ENCODE measurements around the gene LNPK. TPM values are rescaled to one million over a fixed set of nuclear protein-coding genes. Genes with fewer than 3 reads are reported as not detected.

Gene LNPK
- total and polyA plus RNA-seq, 2 experiments from 2014 or later = 15.4 to 48.5 TPM

- TF ChIP-seq EZH2 (IDR thresholded peaks at IDR 0.05; ENCODE audit: borderline replicate concordance) (no peak), CTCF (IDR thresholded peaks at IDR 0.05; ENCODE audit: poor library complexity) (no peak), EZH2phosphoT487 (IDR thresholded peaks at IDR 0.05; ENCODE audit: low read depth, severe bottlenecking, unreplicated experiment) (no peak)
- no peak for DNase-seq (ENCODE audit: low spot score)
- no peak overlapping the region for H3K27ac ChIP-seq
- H3K4me3 ChIP-seq = no peak overlapping the region
- no peaks in the 10 kb centered on the region for H3K79me2 ChIP-seq
- no peaks in the 10 kb centered on the region for H4K20me1 ChIP-seq (ENCODE audit: insufficient read depth, poor library complexity, severe bottlenecking)
- H3K36me3 ChIP-seq (replicated peaks; ENCODE audit: insufficient read depth, low read depth) = no peaks in the 10 kb centered on the region
- 90% methylated on average over 3 of the region's 3 CpGs for WGBS (ENCODE audit: low lambda C conversion rate, missing lambda C conversion rate)
- no peaks in the 10 kb centered on the region for H3K9me3 ChIP-seq (ENCODE audit: low read depth)
- H3K27me3 ChIP-seq = no peaks in the 10 kb centered on the region
- H3K4me2 ChIP-seq = no peak overlapping the region
- H3K9me2 ChIP-seq (replicated peaks; ENCODE audit: insufficient read depth) = no peaks in the 10 kb centered on the region
- no peak overlapping the region for H2AFZ ChIP-seq
- H3K4me1 ChIP-seq (ENCODE audit: insufficient read depth) = peaks cover 3% of the 10 kb centered on the region
Measured at GRCh38 chr2:175879679-175880078, 122.4 kb downstream of the LNPK start.

GRCh38 chr2:175877845-175878544 lies 124.1 kb downstream of the LNPK start:
- Histone ChIP-seq H3K4me2 (no peak overlapping the region), H3K4me3 (no peak overlapping the region), H3K36me3 (replicated peaks; ENCODE audit: insufficient read depth, low read depth) (no peaks in the 10 kb centered on the region), H3K27ac (no peak overlapping the region), H3K4me1 (ENCODE audit: insufficient read depth) (no peaks in the 10 kb centered on the region), H3K9me3 (ENCODE audit: low read depth) (no peaks in the 10 kb centered on the region), H2AFZ (no peak overlapping the region), H3K9me2 (replicated peaks; ENCODE audit: insufficient read depth) (no peaks in the 10 kb centered on the region), H4K20me1 (ENCODE audit: insufficient read depth, poor library complexity, severe bottlenecking) (no peaks in the 10 kb centered on the region), H3K79me2 (no peaks in the 10 kb centered on the region), H3K27me3 (no peaks in the 10 kb centered on the region)
- TF ChIP-seq CTCF (IDR thresholded peaks at IDR 0.05; ENCODE audit: poor library complexity) (no peak), EZH2phosphoT487 (IDR thresholded peaks at IDR 0.05; ENCODE audit: low read depth, severe bottlenecking, unreplicated experiment) (no peak), EZH2 (IDR thresholded peaks at IDR 0.05; ENCODE audit: borderline replicate concordance) (no peak)
- 82% methylated on average over 3 of the region's 3 CpGs for WGBS (ENCODE audit: low lambda C conversion rate, missing lambda C conversion rate)
- no peak for DNase-seq (ENCODE audit: low spot score)

- H3K27ac ChIP-seq = no peak overlapping the region
- WGBS (ENCODE audit: low lambda C conversion rate, missing lambda C conversion rate) = 93% methylated on average over 3 of the region's 3 CpGs
- TF ChIP-seq CTCF (IDR thresholded peaks at IDR 0.05; ENCODE audit: poor library complexity) = no peak
- no peak for TF ChIP-seq EZH2 (IDR thresholded peaks at IDR 0.05; ENCODE audit: borderline replicate concordance)
- no peak for TF ChIP-seq EZH2phosphoT487 (IDR thresholded peaks at IDR 0.05; ENCODE audit: low read depth, severe bottlenecking, unreplicated experiment)
Measured at GRCh38 chr2:175874291-175874690, 127.8 kb downstream of the LNPK start.

More at GRCh38 chr2:175874291-175874690, 127.8 kb downstream of the LNPK start:
- Histone ChIP-seq H3K9me2 (replicated peaks; ENCODE audit: insufficient read depth) (no peaks in the 10 kb centered on the region), H3K4me2 (no peak overlapping the region), H3K27me3 (no peaks in the 10 kb centered on the region), H3K4me3 (no peak overlapping the region), H3K79me2 (no peaks in the 10 kb centered on the region), H3K4me1 (ENCODE audit: insufficient read depth) (peaks cover 9% of the 10 kb centered on the region), H2AFZ (no peak overlapping the region), H4K20me1 (ENCODE audit: insufficient read depth, poor library complexity, severe bottlenecking) (no peaks in the 10 kb centered on the region), H3K9me3 (ENCODE audit: low read depth) (no peaks in the 10 kb centered on the region), H3K36me3 (replicated peaks; ENCODE audit: insufficient read depth, low read depth) (no peaks in the 10 kb centered on the region)
- DNase-seq (ENCODE audit: low spot score) = no peak

Other genes starting within 250 kb of the LNPK start
- gene EVX2, start 81.7 kb upstream of the LNPK start, total RNA-seq = 3.5 and 3.7 TPM in 2 replicates
- 1.3 and 1.7 TPM in 2 replicates for gene EVX2, start 81.7 kb upstream of the LNPK start, polyA plus RNA-seq
- gene HOXD13, start 90.5 kb upstream of the LNPK start, total RNA-seq = 33.9 and 37.2 TPM in 2 replicates
- gene HOXD13, start 90.5 kb upstream of the LNPK start, polyA plus RNA-seq = 19.3 and 24.7 TPM in 2 replicates
- 17.9 and 29.0 TPM in 2 replicates for gene HOXD12, start 97.5 kb upstream of the LNPK start, total RNA-seq
- gene HOXD12, start 97.5 kb upstream of the LNPK start, polyA plus RNA-seq = 3.1 and 3.3 TPM in 2 replicates
- gene HOXD11, start 105.0 kb upstream of the LNPK start, total RNA-seq = 5.7 and 6.3 TPM in 2 replicates
- gene HOXD11, start 105.0 kb upstream of the LNPK start, polyA plus RNA-seq = 9.9 and 11.5 TPM in 2 replicates
- 8.5 and 11.7 TPM in 2 replicates for gene HOXD10, start 114.5 kb upstream of the LNPK start, total RNA-seq
- gene HOXD10, start 114.5 kb upstream of the LNPK start, polyA plus RNA-seq = 5.1 and 9.9 TPM in 2 replicates
- 2.4 and 2.9 TPM in 2 replicates for gene HOXD9, start 120.5 kb upstream of the LNPK start, total RNA-seq
- 3.0 and 4.7 TPM in 2 replicates for gene HOXD9, start 120.5 kb upstream of the LNPK start, polyA plus RNA-seq
- gene HOXD8, start 127.4 kb upstream of the LNPK start, total RNA-seq = 1.3 TPM in 2 replicates
- gene HOXD8, start 127.4 kb upstream of the LNPK start, polyA plus RNA-seq = 0.77 TPM in 1 of 2 replicates, not detected in the other
- gene HOXD4, start 149.3 kb upstream of the LNPK start, total RNA-seq = 0.40 and 0.70 TPM in 2 replicates
- gene HOXD4, start 149.3 kb upstream of the LNPK start, polyA plus RNA-seq = 0.13 TPM in 1 of 2 replicates, not detected in the other
- 0.13 and 0.20 TPM in 2 replicates for gene HOXD3, start 155.0 kb upstream of the LNPK start, total RNA-seq
- 0.41 TPM in 1 of 2 replicates, not detected in the other for gene HOXD3, start 155.0 kb upstream of the LNPK start, polyA plus RNA-seq
- gene HOXD1, start 186.4 kb upstream of the LNPK start, total RNA-seq = not detected in 2 replicates
- gene HOXD1, start 186.4 kb upstream of the LNPK start, polyA plus RNA-seq = not detected in 2 replicates

All from hepatocyte (in vitro differentiated cells).